Gastroesophageal sphincter (tissue), 4 donors: ENCODE data around the gene CTAGE8. TPM values are rescaled to one million over a fixed set of nuclear protein-coding genes. Genes with fewer than 3 reads are reported as not detected.
"Not testable (repeated sequence)": the region's sequence is repeated elsewhere in the genome, so short reads cannot be mapped to it uniquely, and the experiment has no call there.

ENCODE experiments used
- ATAC-seq: fragments of 150-250 bp; one replicate; pipeline ENCODE4 v1.9.1; 2016; ENCODE audit warnings: mild to moderate bottlenecking, moderate library complexity
- H3K27ac ChIP-seq, 4 donors: fragments of 200-600 bp; sonication (generic) in 3 of 4; 1 replicate in 3 of 4; 2 replicates in 1 of 4; pipeline ENCODE4 v1.5.1; 2016 to 2019
- H3K27me3 ChIP-seq: fragments of 200-600 bp; sonication (generic); one replicate; pipeline ENCODE4 v1.5.1; 2019
- H3K36me3 ChIP-seq, 2 donors: fragments of 200-600 bp; sonication (generic); one replicate each; pipeline ENCODE4 v1.5.1; 2019; ENCODE audit warnings: control low read depth in 1 of 2
- H3K4me1 ChIP-seq, 3 donors: fragments of 200-600 bp; sonication (generic); 1 replicate in 2 of 3; 2 replicates in 1 of 3; pipeline ENCODE4 v1.5.1; 2016 to 2019; ENCODE audit warnings: control low read depth in 2 of 3
- H3K4me3 ChIP-seq, 2 donors: fragments of 200-600 bp; sonication (generic); one replicate each; pipeline ENCODE4 v1.5.1; 2019; ENCODE audit warnings: mild to moderate bottlenecking in 1 of 2, moderate library complexity in 1 of 2
- H3K9me3 ChIP-seq, 3 donors: fragments of 200-600 bp; sonication (generic); one replicate each; pipeline ENCODE4 v1.5.1; 2017 to 2019; ENCODE audit warnings: control low read depth in 2 of 3
- EP300 ChIP-seq: sonication (generic); formaldehyde crosslinking; IDR thresholded peaks from one replicate; pipeline ENCODE4 v1.6.1; 2017; ENCODE audit warnings: antibody characterized with exemption, mild to moderate bottlenecking
- POLR2A ChIP-seq, 2 donors: fragments of 450-650 bp; IDR thresholded peaks; one replicate each; pipeline ENCODE4 v1.6.1; 2017; ENCODE audit warnings: antibody characterized with exemption in 2 of 2, mild to moderate bottlenecking in 2 of 2, moderate library complexity in 1 of 2
- POLR2AphosphoS5 ChIP-seq: sonication (generic); formaldehyde crosslinking; IDR thresholded peaks from one replicate; pipeline ENCODE4 v1.6.1; 2017; ENCODE audit warnings: antibody characterized with exemption
- WGBS, 2 donors: methylation state at CpG; one replicate each; pipeline ENCODE4 v1.1.5; 2018; ENCODE audit warnings: low coverage in 1 of 2; 5-methylcytosine and 5-hydroxymethylcytosine counted together
- total RNA-seq, 4 donors: library from RNA; depleted of rRNA; stranded (reverse); fragments of >200 nt; gene quantifications; one replicate each; pipeline ENCODE4 v1.1.0, GENCODE V29; 2016
- TF ChIP-seq, protein P1 (sequence below), 4 experiments: fragments of 200-600 bp in 2 of 4; fragments of 450-650 bp in 2 of 4; sonication (generic) in 1 of 4; IDR thresholded peaks; one replicate each; pipeline ENCODE4 v1.5.1; 2017 to 2019; ENCODE audit warnings: antibody characterized with exemption in 4 of 4, mild to moderate bottlenecking in 2 of 4, moderate library complexity in 2 of 4

The CTAGE8 gene
- total RNA-seq, 4 donors from 2014 or later: 0.94 to 2.2 TPM; not detected in 2

DNA sequence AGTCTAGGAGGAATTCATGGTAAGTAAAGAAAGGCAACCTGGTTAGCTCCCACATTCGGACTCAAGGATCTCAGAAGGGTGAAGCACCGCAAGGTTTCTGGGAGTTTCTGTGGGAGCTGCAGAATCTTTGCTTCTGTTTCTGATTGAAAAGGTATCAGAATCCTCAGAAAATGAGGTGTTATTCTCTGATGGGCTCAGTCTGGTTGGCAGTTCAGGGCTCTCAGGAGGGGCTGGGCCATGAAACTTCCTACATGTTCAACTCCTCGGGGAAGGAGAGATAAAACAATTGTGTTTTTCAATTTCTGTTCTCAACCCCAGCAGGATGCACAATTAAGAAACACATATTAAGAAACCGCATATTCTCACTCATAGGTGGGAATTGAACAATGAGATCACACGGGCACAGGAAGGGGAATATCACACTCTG, 13.6 kb downstream of the CTAGE8 start:
- H3K9me3 ChIP-seq: no peaks in the 10 kb centered on the region
- no peak overlapping the region for H3K4me3 ChIP-seq
- TF ChIP-seq, protein P1, sequence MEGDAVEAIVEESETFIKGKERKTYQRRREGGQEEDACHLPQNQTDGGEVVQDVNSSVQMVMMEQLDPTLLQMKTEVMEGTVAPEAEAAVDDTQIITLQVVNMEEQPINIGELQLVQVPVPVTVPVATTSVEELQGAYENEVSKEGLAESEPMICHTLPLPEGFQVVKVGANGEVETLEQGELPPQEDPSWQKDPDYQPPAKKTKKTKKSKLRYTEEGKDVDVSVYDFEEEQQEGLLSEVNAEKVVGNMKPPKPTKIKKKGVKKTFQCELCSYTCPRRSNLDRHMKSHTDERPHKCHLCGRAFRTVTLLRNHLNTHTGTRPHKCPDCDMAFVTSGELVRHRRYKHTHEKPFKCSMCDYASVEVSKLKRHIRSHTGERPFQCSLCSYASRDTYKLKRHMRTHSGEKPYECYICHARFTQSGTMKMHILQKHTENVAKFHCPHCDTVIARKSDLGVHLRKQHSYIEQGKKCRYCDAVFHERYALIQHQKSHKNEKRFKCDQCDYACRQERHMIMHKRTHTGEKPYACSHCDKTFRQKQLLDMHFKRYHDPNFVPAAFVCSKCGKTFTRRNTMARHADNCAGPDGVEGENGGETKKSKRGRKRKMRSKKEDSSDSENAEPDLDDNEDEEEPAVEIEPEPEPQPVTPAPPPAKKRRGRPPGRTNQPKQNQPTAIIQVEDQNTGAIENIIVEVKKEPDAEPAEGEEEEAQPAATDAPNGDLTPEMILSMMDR (IDR thresholded peaks at IDR 0.05): no peak
- TF ChIP-seq POLR2A (IDR thresholded peaks at IDR 0.05) (no peak), POLR2AphosphoS5 (no peak), EP300 (no peak)
- H3K36me3 ChIP-seq: no peaks in the 10 kb centered on the region
- ATAC-seq: no peak
- no peak overlapping the region for H3K27ac ChIP-seq
- no peaks in the 10 kb centered on the region for H3K4me1 ChIP-seq
- 75 to 76% methylated on average over 2 to 5 of the region's 5 CpGs for WGBS, 2 donors
- H3K27me3 ChIP-seq: no peaks in the 10 kb centered on the region

DNA sequence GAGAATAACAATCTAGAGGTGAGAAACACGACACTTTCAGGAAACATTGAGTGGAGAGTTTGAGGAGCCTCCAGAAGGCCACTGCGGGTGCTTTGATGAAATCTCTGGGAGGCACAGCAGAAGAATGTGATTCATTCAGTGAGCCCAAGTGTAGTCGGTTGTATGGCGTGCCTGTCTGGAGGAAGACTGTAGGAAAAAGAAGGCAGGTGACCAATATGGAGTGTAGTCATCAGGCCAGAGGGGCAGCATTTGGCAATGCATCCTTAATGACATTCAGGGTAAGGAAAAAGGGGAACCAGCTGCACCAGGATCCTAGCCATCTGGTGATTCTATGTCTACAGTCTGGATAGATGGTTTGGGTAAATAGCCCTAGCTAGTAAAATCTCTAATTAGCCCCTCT, 16.8 kb downstream of the CTAGE8 start:
- not testable (repeated sequence) for H3K4me1 ChIP-seq, H3K27ac ChIP-seq, H3K9me3 ChIP-seq, H3K36me3 ChIP-seq, ATAC-seq, H3K27me3 ChIP-seq, H3K4me3 ChIP-seq
- no CpG with 5 or more reads among the region's 4 CpGs for WGBS, 2 donors

DNA sequence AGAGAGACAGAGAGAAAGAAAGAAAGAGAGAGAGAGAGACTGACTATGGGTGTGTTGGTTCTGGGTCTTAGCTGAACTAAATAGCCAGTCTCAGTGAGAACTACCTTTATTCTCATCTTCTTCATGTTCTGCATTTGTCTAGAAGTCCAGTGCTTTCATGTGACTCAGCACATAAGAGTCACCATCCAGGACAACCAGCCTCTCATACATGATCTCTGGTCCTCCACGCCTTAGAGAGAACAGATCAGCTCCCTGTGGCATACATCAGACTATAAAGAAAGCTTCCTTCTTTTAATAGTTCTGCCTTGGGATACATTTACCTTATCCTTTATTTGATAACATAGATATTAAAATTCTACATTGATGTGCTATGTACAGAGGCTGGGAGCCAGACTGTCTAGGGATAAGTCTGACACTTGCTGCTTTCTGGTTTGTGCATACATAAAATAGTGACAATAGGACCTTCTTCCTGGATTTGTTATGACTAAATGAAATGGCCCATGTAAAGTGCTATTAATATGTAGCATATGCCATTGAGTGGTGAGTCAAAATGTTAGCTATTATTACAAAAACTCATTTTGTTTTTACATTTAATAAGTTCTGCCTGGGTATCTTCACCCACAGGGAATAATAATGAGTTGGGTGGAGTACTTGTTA, 21.3 kb downstream of the CTAGE8 start:
- H3K4me3 ChIP-seq, ATAC-seq, H3K9me3 ChIP-seq, H3K27me3 ChIP-seq, H3K27ac ChIP-seq, H3K36me3 ChIP-seq, H3K4me1 ChIP-seq: not testable (repeated sequence)
- no CpG with 5 or more reads among the region's 1 CpG for WGBS, 2 donors

DNA sequence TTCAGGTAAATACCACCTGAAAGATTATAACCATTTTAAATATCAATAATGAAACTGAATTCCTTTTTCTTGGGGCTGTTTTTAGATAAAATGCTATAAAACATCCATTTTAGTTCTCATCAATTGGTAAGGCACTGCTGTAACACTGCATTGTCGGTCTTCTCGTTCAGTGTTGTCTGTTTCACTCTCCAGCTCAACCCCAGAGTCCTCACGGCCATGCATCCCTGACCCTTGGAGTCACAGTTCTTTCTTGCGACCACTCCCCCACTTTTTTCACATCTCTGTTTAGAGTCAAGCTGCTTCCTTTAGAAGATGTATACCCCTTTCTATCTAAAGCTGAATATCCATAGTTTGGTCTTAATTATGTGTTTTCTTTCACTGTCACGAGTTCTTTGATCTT, 22.1 kb downstream of the CTAGE8 start:
- not testable (repeated sequence) for H3K4me3 ChIP-seq, H3K36me3 ChIP-seq, H3K4me1 ChIP-seq, H3K27ac ChIP-seq, H3K27me3 ChIP-seq, ATAC-seq, H3K9me3 ChIP-seq
- no CpG with 5 or more reads among the region's 5 CpGs for WGBS, 2 donors

DNA sequence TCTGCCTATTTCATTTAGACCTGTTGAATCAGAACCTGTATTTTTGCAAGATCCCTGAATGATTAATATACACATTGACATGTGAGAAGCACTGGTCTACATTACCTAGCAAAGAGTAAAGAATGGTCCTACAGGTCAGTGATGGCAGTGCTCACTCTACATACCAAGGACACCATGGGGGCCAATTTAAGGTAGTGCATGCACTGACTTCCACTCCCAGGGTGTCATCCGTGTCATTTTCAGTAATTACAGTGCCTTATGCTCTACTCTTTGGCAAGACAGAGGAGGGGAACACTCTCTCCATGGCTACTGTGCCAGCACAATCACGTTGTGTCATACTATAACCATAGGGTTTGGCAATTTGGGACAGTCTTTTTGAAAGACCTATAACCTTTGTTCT, 23.7 kb downstream of the CTAGE8 start:
- H3K27me3 ChIP-seq, H3K36me3 ChIP-seq, ATAC-seq, H3K4me3 ChIP-seq, H3K27ac ChIP-seq, H3K4me1 ChIP-seq, H3K9me3 ChIP-seq: not testable (repeated sequence)
- no CpG with 5 or more reads among the region's 2 CpGs for WGBS, 2 donors

DNA sequence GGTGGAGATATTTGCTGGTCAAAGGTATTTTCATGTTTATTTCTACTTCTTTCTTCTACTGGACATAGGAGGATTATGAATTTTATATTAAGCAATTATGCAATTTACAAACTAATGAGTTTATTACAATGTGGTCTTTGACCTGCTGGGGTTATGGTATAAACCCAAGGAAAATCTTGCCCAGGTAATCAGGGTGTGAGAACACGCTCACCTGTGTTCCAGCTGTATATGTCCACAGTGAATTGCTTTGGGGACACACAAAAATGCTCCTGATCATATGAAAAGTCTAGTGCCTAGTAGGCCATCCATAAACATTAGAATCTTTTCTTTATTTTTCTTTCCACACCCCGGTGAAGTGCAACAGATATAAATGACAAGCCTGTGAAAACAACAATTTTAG, 29.7 kb downstream of the CTAGE8 start, which contains the start of gene OR2A42:
Gene OR2A42 (minus strand): TSS at position 241 of the 400 bp plus-strand sequence. CDS start 6,762 bp downstream, outside the sequence.
- not testable (repeated sequence) for H3K4me1 ChIP-seq, H3K27ac ChIP-seq, H3K4me3 ChIP-seq, H3K36me3 ChIP-seq, H3K27me3 ChIP-seq, H3K9me3 ChIP-seq, ATAC-seq
- 80% methylated on average over 1 of the region's 2 CpGs; no CpG with 5 or more reads in 1 of the 2 donors for WGBS, 2 donors

DNA sequence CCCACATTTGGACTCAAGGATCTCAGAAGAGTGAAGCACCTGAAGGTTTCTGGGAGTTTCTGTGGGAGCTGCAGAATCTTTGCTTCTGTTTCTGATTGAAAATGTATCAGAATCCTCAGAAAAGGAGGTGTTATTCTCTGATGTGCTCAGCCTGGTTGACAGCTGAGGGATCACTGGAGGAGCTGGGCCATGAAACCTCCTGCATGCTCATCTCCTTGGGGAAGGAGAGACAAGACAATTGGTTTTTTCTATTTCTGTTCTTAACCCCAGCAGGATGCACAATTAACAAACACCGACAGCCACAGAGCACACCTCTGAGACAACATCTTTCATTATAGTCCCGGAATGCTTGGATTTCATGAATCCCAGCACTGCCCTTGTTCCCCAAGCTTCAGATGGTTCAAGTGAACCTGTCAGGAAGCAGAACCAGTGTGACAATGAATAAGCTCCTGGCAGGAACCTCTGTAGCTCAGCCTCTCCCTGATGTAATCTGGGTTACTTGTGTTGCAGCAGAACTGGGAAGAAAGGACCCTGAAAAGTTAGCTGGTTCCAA, 30.5 kb downstream of the CTAGE8 start:
- WGBS, 2 donors: 86% methylated on average over 2 of the region's 2 CpGs; no CpG with 5 or more reads in 1 of the 2 donors

DNA sequence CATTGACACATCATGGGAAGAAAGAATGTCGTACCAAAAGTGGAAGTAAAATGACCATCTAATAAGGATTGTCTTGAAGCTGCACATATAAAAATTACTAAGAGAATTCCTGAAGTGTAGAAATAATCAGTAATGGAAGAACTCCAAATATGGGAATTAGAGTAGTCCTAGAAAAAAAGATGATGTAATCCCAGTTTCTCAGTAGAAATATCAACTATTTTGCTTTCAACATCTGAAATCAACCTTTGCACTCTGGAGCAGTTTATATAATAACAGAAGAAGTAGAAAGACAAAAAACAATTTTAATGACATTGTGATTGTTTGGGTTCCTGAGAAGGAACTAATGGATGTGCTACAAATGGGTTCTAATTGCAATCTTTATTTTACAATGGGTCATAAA, 36.0 kb downstream of the CTAGE8 start:
- H3K27me3 ChIP-seq, H3K36me3 ChIP-seq, H3K9me3 ChIP-seq, H3K27ac ChIP-seq, H3K4me1 ChIP-seq, H3K4me3 ChIP-seq, ATAC-seq: not testable (repeated sequence)
- WGBS, 2 donors: 63 to 100% methylated on average over 1 of the region's 1 CpG

More for the DNA sequence above, 30.5 kb downstream of the CTAGE8 start:
- H3K36me3 ChIP-seq, H3K9me3 ChIP-seq, H3K4me1 ChIP-seq, H3K27me3 ChIP-seq, H3K27ac ChIP-seq, H3K4me3 ChIP-seq, ATAC-seq: not testable (repeated sequence)

DNA sequence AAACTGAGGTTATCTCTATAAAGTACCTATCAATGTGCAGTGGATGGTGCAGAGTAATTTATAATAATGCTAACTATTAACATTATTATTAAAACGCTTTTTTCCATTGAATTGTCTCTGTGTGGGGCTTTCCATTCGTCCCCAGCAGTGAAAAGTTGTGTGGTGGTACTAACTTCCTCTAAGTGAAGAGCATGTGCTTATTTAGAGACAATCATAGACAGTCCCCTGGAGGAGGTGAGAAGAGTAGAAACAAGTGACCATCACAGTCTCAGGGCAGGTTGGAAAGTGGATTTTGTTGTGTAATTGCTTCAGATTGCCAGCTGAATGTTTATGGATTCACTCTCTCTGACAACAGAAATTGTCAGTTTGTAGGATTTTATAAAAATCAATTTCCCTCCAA, 38.1 kb downstream of the CTAGE8 start:
- H3K27ac ChIP-seq, ATAC-seq, H3K27me3 ChIP-seq, H3K4me3 ChIP-seq, H3K9me3 ChIP-seq, H3K36me3 ChIP-seq, H3K4me1 ChIP-seq: not testable (repeated sequence)
- WGBS, 2 donors: no CpG with 5 or more reads among the region's 2 CpGs

DNA sequence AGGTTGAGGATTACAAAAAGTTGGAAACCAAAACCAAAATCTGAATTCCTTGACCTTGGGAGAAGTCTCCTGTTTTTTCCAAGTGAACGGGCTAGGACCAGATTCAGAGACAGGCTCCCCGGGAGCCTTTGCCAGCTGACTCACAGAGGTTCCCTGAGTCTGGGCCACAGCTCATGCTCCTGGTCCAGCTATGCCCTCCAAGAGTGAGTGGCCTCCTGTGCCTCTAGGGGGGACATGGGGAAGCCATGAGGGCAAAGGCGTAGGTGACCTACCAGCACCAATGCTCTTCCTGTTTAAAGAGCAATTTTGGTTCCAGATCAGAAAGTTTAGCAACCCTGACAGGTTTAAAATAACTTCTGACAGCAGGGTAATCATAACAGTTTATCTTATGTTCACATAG, 40.3 kb downstream of the CTAGE8 start:
- not testable (repeated sequence) for H3K27ac ChIP-seq, H3K4me1 ChIP-seq, H3K27me3 ChIP-seq, H3K4me3 ChIP-seq, ATAC-seq, H3K9me3 ChIP-seq, H3K36me3 ChIP-seq
- WGBS, 2 donors: 40% methylated on average over 1 of the region's 3 CpGs; no CpG with 5 or more reads in 1 of the 2 donors

DNA sequence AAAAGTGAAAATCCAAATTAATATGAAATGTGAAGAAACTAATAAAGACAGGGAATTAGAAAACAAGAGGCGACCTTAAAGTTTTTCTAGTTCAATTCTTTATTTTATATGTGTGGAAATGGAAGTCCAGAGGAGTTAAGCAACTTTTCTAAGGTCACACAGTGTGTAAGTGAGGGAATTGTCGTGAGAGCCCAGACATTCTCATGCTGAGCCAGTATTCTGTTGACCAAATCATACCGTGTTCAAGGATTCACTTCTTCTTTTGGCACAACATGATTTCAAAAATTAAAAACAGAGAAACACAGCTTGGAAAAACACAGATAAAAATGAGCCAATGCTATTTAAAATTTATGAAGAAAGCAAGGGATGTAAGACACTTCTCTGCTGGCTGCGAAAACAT, 42.2 kb downstream of the CTAGE8 start:
- H3K27ac ChIP-seq, ATAC-seq, H3K36me3 ChIP-seq, H3K9me3 ChIP-seq, H3K4me3 ChIP-seq, H3K27me3 ChIP-seq, H3K4me1 ChIP-seq: not testable (repeated sequence)
- 66 to 73% methylated on average over 2 to 3 of the region's 4 CpGs for WGBS, 2 donors

DNA sequence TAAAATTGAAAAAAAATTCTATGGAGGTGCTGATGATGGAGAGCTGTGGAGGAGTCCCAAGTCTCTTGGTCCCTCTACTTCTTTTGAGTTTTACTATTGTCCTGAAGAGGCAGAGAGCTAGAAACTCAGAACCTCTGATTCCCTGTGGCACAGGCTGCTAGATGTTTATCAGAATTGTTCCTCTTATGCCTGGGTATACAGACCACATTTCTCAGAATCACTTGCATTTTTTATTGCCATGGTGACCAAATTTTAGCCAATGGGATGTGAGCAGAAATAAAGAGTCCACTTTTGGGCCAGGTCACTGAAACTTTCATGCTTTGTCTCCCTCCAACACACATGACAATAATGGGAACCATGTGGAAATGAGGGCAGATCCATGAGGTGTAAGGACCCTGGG, 45.4 kb downstream of the CTAGE8 start:
- H3K36me3 ChIP-seq, H3K27me3 ChIP-seq, H3K4me3 ChIP-seq, H3K4me1 ChIP-seq, H3K27ac ChIP-seq, ATAC-seq, H3K9me3 ChIP-seq: not testable (repeated sequence)

DNA sequence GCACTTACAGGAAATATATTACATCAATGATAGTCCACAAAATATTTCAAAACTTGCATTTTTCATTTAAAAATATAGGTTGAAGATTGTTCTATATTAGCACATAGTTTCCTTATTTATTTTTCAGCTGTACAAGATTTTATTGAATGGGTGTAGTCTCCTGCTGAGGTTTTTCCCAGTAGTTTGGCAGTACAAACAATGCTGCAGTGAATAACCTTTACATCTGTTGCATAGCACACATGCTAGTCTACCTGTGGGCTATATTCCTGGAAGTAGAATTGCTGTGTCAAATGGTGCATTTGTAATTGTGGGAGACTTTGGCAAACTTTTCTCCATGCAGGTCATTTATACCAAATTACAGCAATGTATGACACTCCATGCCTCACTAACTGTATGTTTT, 48.6 kb downstream of the CTAGE8 start:
- H3K4me3 ChIP-seq, H3K36me3 ChIP-seq, H3K27ac ChIP-seq, H3K27me3 ChIP-seq, H3K4me1 ChIP-seq, ATAC-seq, H3K9me3 ChIP-seq: not testable (repeated sequence)
